ENCODE measurements around the gene PLD3.
"Not testable (repeated sequence)": the region's sequence is repeated elsewhere in the genome, so short reads cannot be mapped to it uniquely, and the experiment has no call there.

PLD3 gene

GRCh38 chr19:40331052-40331451, 17.4 kb upstream of the PLD3 start:
- DNase-seq (ENCODE audit: low read depth in 1 of 2, low spot score in 1 of 2), result no peak

GRCh38 chr19:40332669-40333068, 15.8 kb upstream of the PLD3 start:
- DNase-seq (ENCODE audit: low read depth in 1 of 2, low spot score in 1 of 2), result no peak

- not testable (repeated sequence) for DNase-seq (ENCODE audit: low read depth in 1 of 2, low spot score in 1 of 2)
These were observed 15.4 kb upstream of the PLD3 start for GRCh38 chr19:40333083-40333482.

GRCh38 chr19:40335101-40335500, 13.4 kb upstream of the PLD3 start:
- no peak for DNase-seq (ENCODE audit: low read depth in 1 of 2, low spot score in 1 of 2)

GRCh38 chr19:40335855-40336600, 12.5 kb upstream of the PLD3 start:
- no peak for DNase-seq (ENCODE audit: low read depth in 1 of 2, low spot score in 1 of 2)

GRCh38 chr19:40336601-40336900, 11.9 kb upstream of the PLD3 start:
- DNase-seq (ENCODE audit: low read depth in 1 of 2, low spot score in 1 of 2), result no peak

GRCh38 chr19:40337107-40337506, 11.4 kb upstream of the PLD3 start:
- no peak for DNase-seq (ENCODE audit: low read depth in 1 of 2, low spot score in 1 of 2)

- no peak for DNase-seq (ENCODE audit: low read depth in 1 of 2, low spot score in 1 of 2)
These were observed 10.9 kb upstream of the PLD3 start for GRCh38 chr19:40337594-40337993.

GRCh38 chr19:40339018-40339728, 9.3 kb upstream of the PLD3 start:
- no peak for DNase-seq (ENCODE audit: low read depth in 1 of 2, low spot score in 1 of 2)

GRCh38 chr19:40341601-40342482, 6.7 kb upstream of the PLD3 start:
- DNase-seq (ENCODE audit: low read depth in 1 of 2, low spot score in 1 of 2), result no peak

- DNase-seq (ENCODE audit: low read depth in 1 of 2, low spot score in 1 of 2), result no peak
These were observed 5.7 kb upstream of the PLD3 start for GRCh38 chr19:40342644-40343311.

- DNase-seq (ENCODE audit: low read depth in 1 of 2, low spot score in 1 of 2), result no peak
These were observed 4.1 kb upstream of the PLD3 start for GRCh38 chr19:40344422-40344821.

- no peak for DNase-seq (ENCODE audit: low read depth in 1 of 2, low spot score in 1 of 2)
These were observed 539 bp downstream of the PLD3 start for GRCh38 chr19:40348961-40349507.

GRCh38 chr19:40355975-40356680, 7.6 kb downstream of the PLD3 start:
- no peak for DNase-seq (ENCODE audit: low read depth in 1 of 2, low spot score in 1 of 2)

- no peak for DNase-seq (ENCODE audit: low read depth in 1 of 2, low spot score in 1 of 2)
These were observed 8.4 kb downstream of the PLD3 start for GRCh38 chr19:40356681-40357595.

GRCh38 chr19:40357640-40358039, 9.1 kb downstream of the PLD3 start:
- no peak for DNase-seq (ENCODE audit: low read depth in 1 of 2, low spot score in 1 of 2)

- no peak for DNase-seq (ENCODE audit: low read depth in 1 of 2, low spot score in 1 of 2)
These were observed 10.3 kb downstream of the PLD3 start for GRCh38 chr19:40358773-40359172.

GRCh38 chr19:40360020-40360707, 11.7 kb downstream of the PLD3 start:
- no peak for DNase-seq (ENCODE audit: low read depth in 1 of 2, low spot score in 1 of 2)

GRCh38 chr19:40360708-40361241, 12.3 kb downstream of the PLD3 start:
- DNase-seq (ENCODE audit: low read depth in 1 of 2, low spot score in 1 of 2), result no peak

All from activated CD4-positive, alpha-beta T cell treated with anti-CD3 and anti-CD28 coated beads, Interleukin-2, amount 50 U/mL, for 24 hours (primary cell).